Mesenchymal stem cell (in vitro differentiated cells and primary cell): ENCODE data around the gene SLC1A5.

Experiments
- DNase-seq: peaks from one replicate; pipeline ENCODE4 v3.0.0-alpha.2; 2013
- H2AFZ ChIP-seq: one replicate; pipeline ENCODE4 v1.6.1; 2013; ENCODE audit warnings: low read depth, mild to moderate bottlenecking, control low read depth, inconsistent platforms, low read length, moderate library complexity
- H2AK5ac ChIP-seq: 2 replicates; pipeline ENCODE4 v1.6.1; 2013; ENCODE audit warnings: low read length, moderate library complexity, mild to moderate bottlenecking, inconsistent platforms; ENCODE audit not compliant: severe bottlenecking
- H2BK120ac ChIP-seq: one replicate; pipeline ENCODE4 v1.6.1; 2013; ENCODE audit warnings: low read depth, mild to moderate bottlenecking, inconsistent platforms, low read length, moderate library complexity
- H2BK12ac ChIP-seq, 2 experiments: one replicate each; pipeline ENCODE4 v1.6.1; 2013; ENCODE audit warnings: inconsistent platforms in 2 of 2, low read length in 2 of 2, mild to moderate bottlenecking in 2 of 2, moderate library complexity in 2 of 2, control low read depth in 1 of 2
- H2BK15ac ChIP-seq: one replicate; pipeline ENCODE4 v1.6.1; 2013; ENCODE audit warnings: mild to moderate bottlenecking, low read depth, inconsistent platforms; ENCODE audit not compliant: poor library complexity, severe bottlenecking
- H2BK5ac ChIP-seq: 2 replicates; pipeline ENCODE4 v1.6.1; 2013; ENCODE audit warnings: low read depth, mild to moderate bottlenecking, low read length, control low read depth, inconsistent platforms; ENCODE audit not compliant: poor library complexity, severe bottlenecking
- H3K14ac ChIP-seq, 2 experiments: one replicate each; pipeline ENCODE4 v1.6.1; 2013; ENCODE audit warnings: inconsistent platforms in 2 of 2, low read length in 2 of 2, control low read depth in 1 of 2, mild to moderate bottlenecking in 1 of 2, moderate library complexity in 1 of 2
- H3K18ac ChIP-seq, 2 experiments: one replicate each; pipeline ENCODE4 v1.6.1; 2013; ENCODE audit warnings: inconsistent platforms in 2 of 2, low read length in 2 of 2, control low read depth in 1 of 2, low read depth in 1 of 2, mild to moderate bottlenecking in 1 of 2
- H3K23ac ChIP-seq, 2 experiments: one replicate each; pipeline ENCODE4 v1.6.1; 2013; ENCODE audit warnings: inconsistent platforms in 2 of 2, low read length in 2 of 2, mild to moderate bottlenecking in 2 of 2, moderate library complexity in 2 of 2, control low read depth in 1 of 2
- H3K27ac ChIP-seq: 2 replicates; pipeline ENCODE4 v1.5.1; 2013; ENCODE audit warnings: mild to moderate bottlenecking, moderate library complexity, low read length, control low read depth, inconsistent platforms; ENCODE audit not compliant: poor library complexity, severe bottlenecking
- H3K27me3 ChIP-seq, 2 experiments: 2 replicates each; pipeline versions ENCODE4 v1.6.1 to v1.7.0; 2013; ENCODE audit warnings: low read length in 2 of 2, mild to moderate bottlenecking in 2 of 2, moderate library complexity in 2 of 2, control low read depth in 1 of 2, inconsistent platforms in 1 of 2; ENCODE audit not compliant: control insufficient read depth in 1 of 2, insufficient read depth in 1 of 2
- H3K36me3 ChIP-seq, 2 experiments: 2 replicates each; pipeline versions ENCODE4 v1.6.1 to v1.7.0; 2013; ENCODE audit warnings: low read length in 2 of 2, control low read depth in 1 of 2, inconsistent platforms in 1 of 2, low read depth in 1 of 2, mild to moderate bottlenecking in 1 of 2; ENCODE audit not compliant: insufficient read depth in 2 of 2, control insufficient read depth in 1 of 2
- H3K4ac ChIP-seq, 2 experiments: one replicate each; pipeline ENCODE4 v1.6.1; 2013; ENCODE audit warnings: inconsistent platforms in 2 of 2, low read length in 2 of 2, mild to moderate bottlenecking in 2 of 2, moderate library complexity in 2 of 2, control low read depth in 1 of 2, low read depth in 1 of 2
- H3K4me1 ChIP-seq: 2 replicates; pipeline ENCODE4 v1.6.1; 2013; ENCODE audit warnings: low read depth, low read length, control low read depth; ENCODE audit not compliant: control insufficient read depth, insufficient read depth
- H3K4me2 ChIP-seq: 2 replicates; pipeline ENCODE4 v1.6.1; 2013; ENCODE audit warnings: low read length, mild to moderate bottlenecking, inconsistent platforms; ENCODE audit not compliant: poor library complexity, severe bottlenecking
- H3K4me3 ChIP-seq, 2 experiments: 2 replicates each; pipeline versions ENCODE4 v1.5.1 to v1.7.0; 2013; ENCODE audit warnings: low read length in 2 of 2, mild to moderate bottlenecking in 2 of 2, control low read depth in 1 of 2, low read depth in 1 of 2; ENCODE audit not compliant: insufficient read depth in 1 of 2
- H3K79me1 ChIP-seq: replicated peaks from 2 replicates; pipeline ENCODE4 v1.6.1; 2013; ENCODE audit warnings: mild to moderate bottlenecking, control low read depth, low read length, inconsistent platforms; ENCODE audit not compliant: poor library complexity, severe bottlenecking
- H3K9ac ChIP-seq: 2 replicates; pipeline ENCODE4 v1.7.0; 2013; ENCODE audit warnings: mild to moderate bottlenecking, low read length, moderate library complexity
- H3K9me3 ChIP-seq: 2 replicates; pipeline ENCODE4 v1.7.0; 2013; ENCODE audit warnings: mild to moderate bottlenecking, low read length; ENCODE audit not compliant: control insufficient read depth
- H4K8ac ChIP-seq: one replicate; pipeline ENCODE4 v1.6.1; 2013; ENCODE audit warnings: inconsistent platforms, mild to moderate bottlenecking, low read length, moderate library complexity
- H4K91ac ChIP-seq: one replicate; pipeline ENCODE4 v1.6.1; 2013; ENCODE audit warnings: mild to moderate bottlenecking, low read length, inconsistent platforms
- WGBS: methylation state at CpG from one replicate; pipeline ENCODE4 v1.1.7; 2013; ENCODE audit warnings: mixed read lengths; 5-methylcytosine and 5-hydroxymethylcytosine counted together

SLC1A5 gene

DNA sequence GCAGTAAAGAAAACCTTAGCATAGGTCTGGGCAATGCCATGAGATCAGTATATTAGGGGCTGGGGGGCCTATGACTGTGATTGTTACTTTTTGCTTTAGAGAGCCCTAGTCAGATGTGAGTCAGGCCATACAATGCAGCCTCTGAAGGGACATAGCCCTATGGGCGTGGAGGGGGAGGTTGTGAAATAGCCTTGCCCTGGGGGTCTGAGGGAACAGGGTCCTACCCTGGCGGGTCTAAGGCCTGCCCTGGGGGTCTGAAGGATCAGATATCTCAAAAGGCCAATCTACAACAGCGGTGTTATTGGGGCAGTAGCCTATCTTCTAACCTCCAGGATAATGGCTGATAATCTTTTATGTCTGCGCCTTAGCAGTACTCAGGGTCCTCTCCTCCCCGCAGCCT lies 13.8 kb upstream of the SLC1A5 start:
- Histone ChIP-seq H3K23ac (no peak overlapping the region), H3K14ac (no peak overlapping the region), H2BK12ac (no peak overlapping the region), H4K91ac (no peak overlapping the region), H2AFZ (no peak overlapping the region), H3K18ac (no peak overlapping the region), H4K8ac (no peak overlapping the region), H3K9ac (no peak overlapping the region), H3K4me3 (no peak overlapping the region), H3K36me3 (no peaks in the 10 kb centered on the region), H3K9me3 (no peaks in the 10 kb centered on the region), H2BK15ac (no peak overlapping the region), H3K27me3 (no peaks in the 10 kb centered on the region), H3K4me1 (no peaks in the 10 kb centered on the region), H3K27ac (no peak overlapping the region), H3K4ac (no peak overlapping the region), H3K79me1 (no peaks in the 10 kb centered on the region), H2AK5ac (no peak overlapping the region), H2BK120ac (no peak overlapping the region), H2BK5ac (no peak overlapping the region), H3K4me2 (no peak overlapping the region)
- WGBS = 97% methylated on average over 5 of the region's 5 CpGs
- DNase-seq = no peak

DNA sequence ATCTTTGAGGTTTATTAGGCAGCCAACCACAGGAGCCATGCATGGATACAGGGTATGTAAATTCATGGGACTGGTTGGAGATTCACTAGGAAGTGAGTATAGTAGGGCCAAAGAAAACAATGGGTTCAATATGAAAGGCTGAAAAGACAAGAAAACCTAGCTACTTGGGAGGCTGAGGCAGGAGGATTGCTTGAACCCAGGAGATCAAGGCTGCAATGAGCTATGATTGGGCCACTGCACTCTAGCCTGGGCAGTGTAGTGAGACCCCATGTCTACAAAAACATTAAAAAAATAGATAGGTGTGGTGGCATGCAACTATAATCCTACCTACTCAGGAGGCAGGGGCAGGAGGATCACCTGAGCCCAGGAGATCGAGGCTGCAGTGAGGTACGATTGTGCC lies 10.3 kb upstream of the SLC1A5 start:
- no peak for DNase-seq
- H2AFZ ChIP-seq = no peak overlapping the region
- no CpG with 5 or more reads among the region's 2 CpGs for WGBS

DNA sequence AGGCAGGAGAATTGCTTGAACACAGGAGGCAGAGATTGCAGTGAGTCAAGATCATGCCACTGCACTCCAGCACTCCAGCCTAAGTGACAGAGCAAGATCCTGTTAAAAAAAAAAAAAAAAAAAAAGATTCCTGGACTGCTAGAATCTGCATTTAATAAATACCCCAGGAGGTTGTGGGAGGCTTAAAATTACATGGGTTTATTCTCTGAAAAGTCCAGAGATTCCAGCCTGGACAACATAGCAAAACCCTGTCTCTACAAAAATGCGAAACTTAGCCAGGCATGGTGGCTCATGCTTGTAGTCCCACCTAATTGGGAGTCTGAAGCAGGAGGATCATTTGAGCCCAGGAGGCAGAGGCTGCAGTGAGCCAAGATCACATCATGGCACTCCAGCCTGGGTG lies 9.5 kb upstream of the SLC1A5 start:
- Histone ChIP-seq H4K91ac (no peak overlapping the region), H3K9ac (no peak overlapping the region), H3K4me2 (no peak overlapping the region), H3K23ac (no peak overlapping the region), H4K8ac (no peak overlapping the region), H2AK5ac (no peak overlapping the region), H3K4me3 (no peak overlapping the region), H3K79me1 (no peaks in the 10 kb centered on the region), H2BK12ac (no peak overlapping the region), H3K4ac (no peak overlapping the region), H3K14ac (no peak overlapping the region), H3K18ac (no peak overlapping the region), H2BK120ac (no peak overlapping the region), H3K9me3 (no peaks in the 10 kb centered on the region), H2AFZ (no peak overlapping the region), H2BK5ac (no peak overlapping the region), H3K36me3 (no peaks in the 10 kb centered on the region), H2BK15ac (no peak overlapping the region), H3K4me1 (peaks cover 5% of the 10 kb centered on the region), H3K27ac (no peak overlapping the region), H3K27me3 (no peaks in the 10 kb centered on the region)
- 100% methylated on average over 1 of the region's 1 CpG for WGBS
- DNase-seq = no peak

More for the DNA sequence above, 10.3 kb upstream of the SLC1A5 start:
- Histone ChIP-seq H3K18ac (no peak overlapping the region), H3K27me3 (no peaks in the 10 kb centered on the region), H4K8ac (no peak overlapping the region), H3K27ac (no peak overlapping the region), H3K23ac (no peak overlapping the region), H3K36me3 (no peaks in the 10 kb centered on the region), H3K4ac (no peak overlapping the region), H2BK15ac (no peak overlapping the region), H3K14ac (no peak overlapping the region), H3K4me1 (peaks cover 5% of the 10 kb centered on the region), H3K9ac (no peak overlapping the region), H3K9me3 (no peaks in the 10 kb centered on the region), H3K4me3 (no peak overlapping the region), H3K79me1 (no peaks in the 10 kb centered on the region), H4K91ac (no peak overlapping the region), H2BK12ac (no peak overlapping the region), H2BK5ac (no peak overlapping the region), H2BK120ac (no peak overlapping the region), H3K4me2 (no peak overlapping the region), H2AK5ac (no peak overlapping the region)

GRCh38 chr19:46791944-46792343 lies 3.5 kb upstream of the SLC1A5 start:
- Histone ChIP-seq H2AFZ (no peak overlapping the region), H2BK12ac (peak overlapping the region; percentile 14 to 89), H2BK5ac (no peak overlapping the region), H3K23ac (no peak overlapping the region), H4K91ac (no peak overlapping the region), H3K27me3 (no peaks in the 10 kb centered on the region), H3K4me1 (peaks cover 16% of the 10 kb centered on the region), H2BK120ac (no peak overlapping the region), H3K79me1 (no peaks in the 10 kb centered on the region), H3K36me3 (no peaks in the 10 kb centered on the region), H3K4me3 (no peak overlapping the region), H4K8ac (peak overlapping the region; percentile 33), H3K9ac (no peak overlapping the region), H3K18ac (peak overlapping the region; percentile 26 to 65), H3K4ac (peak overlapping the region in 1 of 2 experiments; percentile 86), H3K27ac (no peak overlapping the region), H3K4me2 (no peak overlapping the region), H3K9me3 (no peaks in the 10 kb centered on the region), H2BK15ac (peak overlapping the region; percentile 44), H3K14ac (no peak overlapping the region), H2AK5ac (no peak overlapping the region)
- peak; percentile 90 for DNase-seq
- WGBS = 60% methylated on average over 5 of the region's 5 CpGs
